Gastrocnemius medialis (tissue), 4 donors: ENCODE measurements around the gene GNB5. TPM values are rescaled to one million over a fixed set of nuclear protein-coding genes. Genes with fewer than 3 reads are reported as not detected.

Experiments
- ATAC-seq, 2 donors: fragments of 150-250 bp; one replicate each; pipeline ENCODE4 v1.9.1; 2016
- DNase-seq, 2 donors: peaks; one replicate each; pipeline ENCODE4 v3.0.0-alpha.2; 2019
- H3K27ac ChIP-seq, 4 donors: fragments of 200-600 bp; sonication (generic); 1 replicate in 1 of 4; 2 replicates in 3 of 4; pipeline ENCODE4 v1.5.1; 2016 to 2018; ENCODE audit warnings: mild to moderate bottlenecking in 2 of 4, moderate library complexity in 1 of 4
- H3K27me3 ChIP-seq, 3 donors: fragments of 200-600 bp; sonication (generic) in 2 of 3; 1 replicate in 1 of 3; 2 replicates in 2 of 3; pipeline versions ENCODE4 v1.5.1 to v1.6.0; 2016 to 2019; ENCODE audit warnings: mild to moderate bottlenecking in 1 of 3, moderate library complexity in 1 of 3
- H3K36me3 ChIP-seq, 2 donors: fragments of 200-600 bp; sonication (generic) in 1 of 2; one replicate each; pipeline ENCODE4 v1.5.1; 2017 to 2018
- H3K4me1 ChIP-seq, 2 donors: fragments of 200-600 bp; sonication (generic) in 1 of 2; one replicate each; pipeline ENCODE4 v1.5.1; 2016 to 2017; ENCODE audit warnings: mild to moderate bottlenecking in 2 of 2
- H3K4me3 ChIP-seq, 4 donors: fragments of 200-600 bp; sonication (generic) in 3 of 4; 1 replicate in 1 of 4; 2 replicates in 3 of 4; pipeline ENCODE4 v1.5.1; 2016 to 2019; ENCODE audit warnings: mild to moderate bottlenecking in 2 of 4
- H3K9me3 ChIP-seq, 3 donors: fragments of 200-600 bp; sonication (generic) in 2 of 3; 1 replicate in 1 of 3; 2 replicates in 2 of 3; pipeline ENCODE4 v1.5.1; 2016 to 2019
- POLR2A ChIP-seq, 2 donors: fragments of 450-650 bp; IDR thresholded peaks; one replicate each; pipeline ENCODE4 v1.6.1; 2017; ENCODE audit warnings: antibody characterized with exemption in 2 of 2, mild to moderate bottlenecking in 2 of 2, moderate library complexity in 2 of 2
- in situ Hi-C, 4 donors: fragments of 200-750 bp; cut with MboI; loops; one replicate each; pipeline versions ENCODE4 v1.15.0 to v1.8.0; 2017; ENCODE audit warnings: low sequenced_read_pairs in 4 of 4
- intact Hi-C: fragments of 100-400 bp; cut with DNase I; formaldehyde crosslinking; loops from one replicate; pipeline ENCODE4 v1.15.1; 2023; ENCODE audit warnings: low total_unique reads
- total RNA-seq, 4 donors: library from RNA; depleted of rRNA; stranded (reverse); fragments of >200 nt; gene quantifications; one replicate each; pipeline versions ENCODE4 v1.1.0 to v1.2.3, GENCODE V29; 2016
- TF ChIP-seq, protein P1 (sequence below), 5 experiments: fragments of 450-650 bp in 3 of 5; fragments of 200-600 bp in 2 of 5; sonication (generic) in 2 of 5; IDR thresholded peaks in 4 of 5; conservative IDR thresholded peaks in 1 of 5; 1 replicate in 4 of 5; 2 replicates in 1 of 5; pipeline ENCODE4 v1.5.1; 2016 to 2019; ENCODE audit warnings: antibody characterized with exemption in 5 of 5, mild to moderate bottlenecking in 3 of 5, moderate library complexity in 3 of 5

GNB5 gene
- total RNA-seq, 4 donors from 2014 or later = 2.9 to 4.6 (median 3.6) TPM

GRCh38 chr15:52136442-52136980 is 54.7 kb downstream of the GNB5 start:
- Histone ChIP-seq H3K4me1 (peaks cover 0 to 4% of the 10 kb centered on the region in 2 donors), H3K9me3 (no peaks in the 10 kb centered on the region), H3K36me3 (no peaks in the 10 kb centered on the region), H3K27ac (no peak overlapping the region), H3K4me3 (no peak overlapping the region), H3K27me3 (no peaks in the 10 kb centered on the region)
- ATAC-seq = no peak
- in situ Hi-C loops = loop anchor here in 1 of 4 donors (10.0 kb wide), 1 partner anchor 242 kb away; no protein-coding TSS in a partner anchor
- TF ChIP-seq POLR2A (IDR thresholded peaks at IDR 0.05) = no peak
- TF ChIP-seq, protein P1, sequence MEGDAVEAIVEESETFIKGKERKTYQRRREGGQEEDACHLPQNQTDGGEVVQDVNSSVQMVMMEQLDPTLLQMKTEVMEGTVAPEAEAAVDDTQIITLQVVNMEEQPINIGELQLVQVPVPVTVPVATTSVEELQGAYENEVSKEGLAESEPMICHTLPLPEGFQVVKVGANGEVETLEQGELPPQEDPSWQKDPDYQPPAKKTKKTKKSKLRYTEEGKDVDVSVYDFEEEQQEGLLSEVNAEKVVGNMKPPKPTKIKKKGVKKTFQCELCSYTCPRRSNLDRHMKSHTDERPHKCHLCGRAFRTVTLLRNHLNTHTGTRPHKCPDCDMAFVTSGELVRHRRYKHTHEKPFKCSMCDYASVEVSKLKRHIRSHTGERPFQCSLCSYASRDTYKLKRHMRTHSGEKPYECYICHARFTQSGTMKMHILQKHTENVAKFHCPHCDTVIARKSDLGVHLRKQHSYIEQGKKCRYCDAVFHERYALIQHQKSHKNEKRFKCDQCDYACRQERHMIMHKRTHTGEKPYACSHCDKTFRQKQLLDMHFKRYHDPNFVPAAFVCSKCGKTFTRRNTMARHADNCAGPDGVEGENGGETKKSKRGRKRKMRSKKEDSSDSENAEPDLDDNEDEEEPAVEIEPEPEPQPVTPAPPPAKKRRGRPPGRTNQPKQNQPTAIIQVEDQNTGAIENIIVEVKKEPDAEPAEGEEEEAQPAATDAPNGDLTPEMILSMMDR (IDR thresholded peaks at IDR 0.05 in 4 of 5, conservative IDR thresholded peaks at IDR 0.05 in 1 of 5) = no peak
- DNase-seq = no peak
- intact Hi-C loops = loop anchor here (5.0 kb wide), 2 partner anchors 164 to 249 kb away; partner anchors contain the start of gene LEO1

DNA sequence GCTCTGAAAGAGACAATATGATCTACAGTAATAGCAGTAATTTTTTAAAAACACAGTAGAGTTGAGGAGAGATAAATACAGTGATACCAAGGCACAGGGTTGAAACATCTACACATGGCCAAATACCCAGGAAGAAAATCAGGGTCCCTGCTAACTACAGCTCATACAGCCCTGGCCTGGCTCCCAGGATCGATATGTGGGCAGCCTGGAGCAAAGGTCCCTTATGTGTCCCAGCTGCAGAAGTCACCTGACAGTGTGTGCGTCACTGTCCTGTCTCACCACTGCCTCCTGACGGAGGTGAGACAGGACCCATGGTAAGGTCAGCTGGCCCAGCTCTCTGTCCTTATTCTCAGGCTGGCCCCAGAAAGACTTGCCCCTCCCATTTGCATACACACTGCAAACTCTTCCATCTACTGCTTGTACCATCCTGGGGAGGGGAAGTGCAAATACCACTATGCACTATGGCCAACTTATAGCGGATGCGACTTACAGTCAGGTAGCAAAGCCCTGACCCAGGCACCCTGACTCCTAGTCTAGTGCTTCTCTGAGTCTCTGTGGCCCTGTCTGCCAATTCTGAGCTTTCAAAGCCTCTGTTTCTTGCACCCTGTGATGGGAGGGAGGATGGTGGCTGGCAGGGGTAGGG is 56.6 kb downstream of the GNB5 start:
- DNase-seq = no peak
- H3K4me1 ChIP-seq = peaks cover 0 to under 1% of the 10 kb centered on the region in 2 donors
- H3K4me3 ChIP-seq = no peak overlapping the region
- in situ Hi-C loops (loop anchor here in 1 of 4 donors (10.0 kb wide), 1 partner anchor 240 kb away; no protein-coding TSS in a partner anchor), intact Hi-C loops (loop anchor here (5.0 kb wide), 2 partner anchors 162 to 247 kb away; partner anchors contain the start of gene LEO1)
- H3K36me3 ChIP-seq = no peaks in the 10 kb centered on the region
- no peak for ATAC-seq
- H3K27me3 ChIP-seq = no peaks in the 10 kb centered on the region
- TF ChIP-seq, protein P1 (IDR thresholded peaks at IDR 0.05 in 4 of 5, conservative IDR thresholded peaks at IDR 0.05 in 1 of 5) = no peak
- TF ChIP-seq POLR2A (IDR thresholded peaks at IDR 0.05) = no peak
- H3K9me3 ChIP-seq = no peaks in the 10 kb centered on the region
- no peak overlapping the region for H3K27ac ChIP-seq

DNA sequence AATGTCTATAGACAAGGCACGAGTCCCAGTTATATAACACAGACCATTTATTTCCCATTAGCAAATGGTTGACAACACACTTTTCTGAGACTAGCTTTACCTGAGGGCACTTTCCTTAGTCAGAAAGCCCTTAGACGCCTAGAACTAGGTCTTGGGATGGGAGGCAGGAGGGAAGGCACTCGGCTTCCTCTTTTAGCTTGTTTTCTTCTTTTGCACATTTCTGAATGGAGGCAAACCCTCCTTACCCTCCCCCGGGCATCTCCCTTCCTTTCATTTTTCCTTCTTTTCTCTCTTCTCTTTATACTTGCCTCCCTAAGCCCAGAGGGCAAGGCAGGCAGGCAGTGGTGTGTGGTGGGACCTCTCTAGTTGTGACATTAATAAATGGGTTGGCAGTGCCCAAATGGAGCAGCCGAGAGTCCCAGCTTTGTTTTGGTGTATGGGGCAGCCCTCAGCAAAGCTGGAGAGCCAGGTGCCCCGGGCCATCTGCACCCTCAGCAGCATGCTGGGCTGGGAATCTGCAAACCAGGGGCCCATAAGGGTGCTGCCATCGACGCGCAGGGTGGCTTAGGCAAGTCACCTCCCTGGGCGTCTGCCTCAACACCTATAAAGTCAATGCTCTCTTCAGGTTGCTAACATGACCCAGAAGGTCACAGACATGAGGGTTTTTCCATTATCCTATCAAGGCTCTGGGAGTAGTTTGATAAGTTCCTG is 57.5 kb downstream of the GNB5 start:
- in situ Hi-C loops (loop anchor here in 1 of 4 donors (10.0 kb wide), 1 partner anchor 239 kb away; no protein-coding TSS in a partner anchor), intact Hi-C loops (no loop called here)
- H3K4me1 ChIP-seq = no peaks in the 10 kb centered on the region
- H3K27ac ChIP-seq = no peak overlapping the region
- no peaks in the 10 kb centered on the region for H3K36me3 ChIP-seq
- no peaks in the 10 kb centered on the region for H3K9me3 ChIP-seq
- no peak overlapping the region for H3K4me3 ChIP-seq
- TF ChIP-seq POLR2A (IDR thresholded peaks at IDR 0.05) = no peak
- TF ChIP-seq, protein P1 (IDR thresholded peaks at IDR 0.05 in 4 of 5, conservative IDR thresholded peaks at IDR 0.05 in 1 of 5) = no peak
- DNase-seq = no peak
- H3K27me3 ChIP-seq = no peaks in the 10 kb centered on the region
- ATAC-seq = no peak

GRCh38 chr15:52132066-52132465 is 59.1 kb downstream of the GNB5 start:
- no peak for DNase-seq

More at GRCh38 chr15:52132066-52132465, 59.1 kb downstream of the GNB5 start:
- intact Hi-C loops = no loop called here
- H3K27ac ChIP-seq = no peak overlapping the region
- no peaks in the 10 kb centered on the region for H3K9me3 ChIP-seq
- no peaks in the 10 kb centered on the region for H3K27me3 ChIP-seq
- in situ Hi-C loops = loop anchor here in 1 of 4 donors (10.0 kb wide), 1 partner anchor 237 kb away; no protein-coding TSS in a partner anchor
- H3K4me3 ChIP-seq = no peak overlapping the region
- no peaks in the 10 kb centered on the region for H3K4me1 ChIP-seq
- TF ChIP-seq, protein P1 (IDR thresholded peaks at IDR 0.05 in 4 of 5, conservative IDR thresholded peaks at IDR 0.05 in 1 of 5) = no peak
- H3K36me3 ChIP-seq = no peaks in the 10 kb centered on the region
- no peak for ATAC-seq
